ENCODE measurements around the gene IFFO2. TPM values are rescaled to one million over a fixed set of nuclear protein-coding genes. Genes with fewer than 3 reads are reported as not detected.

IFFO2 gene
- total and polyA plus RNA-seq, 2 of the 8 experiments (the other 6 are each of a cell fraction or from before 2014, with no cell fraction given), result 6.6 to 10.4 TPM

GRCh38 chr1:18999359-18999758 is 42.9 kb upstream of the IFFO2 start:
- no peak overlapping the region for H4K5ac ChIP-seq (ENCODE audit: insufficient read length, low read depth, low read length)
- no peak overlapping the region for H3K23ac ChIP-seq (ENCODE audit: insufficient read length)
- H3K79me1 ChIP-seq (ENCODE audit: low read depth, low read length), result no peaks in the 10 kb centered on the region
- POLR2A ChIA-PET (ENCODE audit: partially characterized antibody), result no interaction called here
- no peak overlapping the region for H3K4me3 ChIP-seq (ENCODE audit: extremely low read depth in 1 of 4, insufficient read depth in 2 of 4, low read depth in 3 of 4, low read length in 4 of 4)
- H4K91ac ChIP-seq (replicated peaks; ENCODE audit: insufficient read length, low read length), result no peak overlapping the region
- H2AK5ac ChIP-seq (ENCODE audit: low read depth, low read length), result no peak overlapping the region
- H3K27ac ChIP-seq (ENCODE audit: low read depth, low read length), result no peak overlapping the region
- no peaks in the 10 kb centered on the region; a peak in 1 of 7 replicates for H3K27me3 ChIP-seq (replicated peaks in 1 of 4; ENCODE audit: control insufficient read depth in 3 of 4, extremely low read depth in 1 of 4, insufficient read depth in 3 of 4, low read length in 3 of 4)
- no peaks in the 10 kb centered on the region for H3K79me2 ChIP-seq (ENCODE audit: control insufficient read depth in 1 of 2, insufficient read depth in 2 of 2, low read length in 2 of 2)
- DNase-seq (ENCODE audit: low read depth in 1 of 2, low spot score in 2 of 2), result no peak
- H4K20me1 ChIP-seq (replicated peaks in 1 of 2; ENCODE audit: control insufficient read depth in 1 of 2, insufficient read depth in 2 of 2, low read length in 2 of 2), result no peaks in the 10 kb centered on the region
- H3K4me1 ChIP-seq (replicated peaks in 1 of 4; ENCODE audit: control insufficient read depth in 3 of 4, insufficient read depth in 4 of 4, low read length in 3 of 4), result no peaks in the 10 kb centered on the region
- no peaks in the 10 kb centered on the region for H3K23me2 ChIP-seq (ENCODE audit: low read depth, low read length)
- CTCF ChIA-PET (ENCODE audit: partially characterized antibody), result interaction anchor here (1.5 kb wide), 1 partner anchor 92 kb away, joined by 3 read pairs; no protein-coding TSS in a partner anchor
- no peak overlapping the region for H3K14ac ChIP-seq (ENCODE audit: insufficient read length)
- no peak overlapping the region for H2BK120ac ChIP-seq (replicated peaks; ENCODE audit: low read depth, low read length)
- H4K8ac ChIP-seq (ENCODE audit: extremely low read depth, insufficient read depth, low read length), result no peak overlapping the region
- no peak overlapping the region for H2AFZ ChIP-seq (ENCODE audit: low read length)
- no peak overlapping the region for H3K9ac ChIP-seq (replicated peaks in 1 of 4; ENCODE audit: extremely low read depth in 1 of 4, low read depth in 3 of 4, low read length in 3 of 4)
- FAIRE-seq, result no peak
- no peaks in the 10 kb centered on the region for H3K36me3 ChIP-seq (ENCODE audit: control insufficient read depth in 2 of 4, insufficient read depth in 4 of 4, low read length in 3 of 4)
- H2BK5ac ChIP-seq (ENCODE audit: low read depth, low read length), result no peak overlapping the region
- WGBS, 2 experiments (ENCODE audit: extremely low coverage in 1 of 2, insufficient coverage in 1 of 2, insufficient read length in 1 of 2, insufficient replicate concordance in 2 of 2, low coverage in 1 of 2, low lambda C conversion rate in 2 of 2, missing lambda C conversion rate in 1 of 2), result 76% methylated on average over 2 of the region's 2 CpGs; no CpG with 5 or more reads in 1 of the 2 experiments
- no peak overlapping the region for H3K4ac ChIP-seq (replicated peaks; ENCODE audit: insufficient read length, low read depth, low read length)
- H3K4me2 ChIP-seq (ENCODE audit: insufficient read depth in 1 of 2, low read depth in 2 of 2, low read length in 2 of 2), result no peak overlapping the region
- H3K18ac ChIP-seq (ENCODE audit: extremely low read depth, low read length), result no peak overlapping the region
- H2BK20ac ChIP-seq (ENCODE audit: low read length), result no peak overlapping the region
- H2BK12ac ChIP-seq (ENCODE audit: low read depth, low read length), result no peak overlapping the region
- H2BK15ac ChIP-seq (ENCODE audit: low read length), result no peak overlapping the region
- peaks cover 6 to 7% of the 10 kb centered on the region in 2 experiments; a peak in 2 of 4 replicates for H3K9me3 ChIP-seq (ENCODE audit: insufficient read depth in 2 of 2, low read depth in 1 of 2, low read length in 1 of 2)
- no peak overlapping the region for H3K56ac ChIP-seq (replicated peaks; ENCODE audit: insufficient read length, low read depth, low read length)
- TF ChIP-seq SAP30 (IDR thresholded peaks at IDR 0.05; ENCODE audit: insufficient read depth, insufficient replicate concordance, low read length) (no peak), KDM4A (IDR thresholded peaks at IDR 0.05; ENCODE audit: low read depth, low read length, severe bottlenecking) (no peak), POLR2AphosphoS5 (IDR thresholded peaks at IDR 0.05; ENCODE audit: low read depth, low read length) (no peak), JUN (IDR thresholded peaks at IDR 0.05; ENCODE audit: low read depth, low read length) (no peak), JUND (IDR thresholded peaks at IDR 0.05; ENCODE audit: low read length) (no peak), GTF2F1 (IDR thresholded peaks at IDR 0.05; ENCODE audit: borderline replicate concordance, low read depth, low read length) (no peak), TBP (IDR thresholded peaks at IDR 0.05; ENCODE audit: low read depth, low read length) (no peak), SP1 (IDR thresholded peaks at IDR 0.05; ENCODE audit: low read depth, low read length) (no peak), CEBPB (IDR thresholded peaks at IDR 0.05; ENCODE audit: low read depth, low read length) (no peak), CREB1 (IDR thresholded peaks at IDR 0.05) (no peak), CBX8 (IDR thresholded peaks at IDR 0.05; ENCODE audit: borderline replicate concordance, low read depth, low read length) (no peak), HDAC6 (IDR thresholded peaks at IDR 0.05; ENCODE audit: low read depth, low read length) (no peak), SUZ12 (IDR thresholded peaks at IDR 0.05; ENCODE audit: low read length) (no peak), EZH2 (IDR thresholded peaks at IDR 0.05; ENCODE audit: low read depth, low read length, severe bottlenecking) (no peak), CTBP2 (IDR thresholded peaks at IDR 0.05; ENCODE audit: borderline replicate concordance, insufficient read depth, insufficient read length, low read length) (no peak)
